Activated CD8-positive, alpha-beta memory T cell treated with anti-CD3 and anti-CD28 coated beads, Interleukin-2, amount 50 U/mL, for 1 hour (primary cell): ENCODE results near the gene SPNS2.

Experiments
- DNase-seq: peaks from one replicate; pipeline ENCODE4 v3.0.0-alpha.2; 2020; ENCODE audit errors: extremely low read depth

Gene SPNS2

GRCh38 chr17:4480929-4481898 is 17.5 kb upstream of the SPNS2 start:
- DNase-seq = no peak

- no peak for DNase-seq
Measured at GRCh38 chr17:4482338-4483011, 16.2 kb upstream of the SPNS2 start.

DNA sequence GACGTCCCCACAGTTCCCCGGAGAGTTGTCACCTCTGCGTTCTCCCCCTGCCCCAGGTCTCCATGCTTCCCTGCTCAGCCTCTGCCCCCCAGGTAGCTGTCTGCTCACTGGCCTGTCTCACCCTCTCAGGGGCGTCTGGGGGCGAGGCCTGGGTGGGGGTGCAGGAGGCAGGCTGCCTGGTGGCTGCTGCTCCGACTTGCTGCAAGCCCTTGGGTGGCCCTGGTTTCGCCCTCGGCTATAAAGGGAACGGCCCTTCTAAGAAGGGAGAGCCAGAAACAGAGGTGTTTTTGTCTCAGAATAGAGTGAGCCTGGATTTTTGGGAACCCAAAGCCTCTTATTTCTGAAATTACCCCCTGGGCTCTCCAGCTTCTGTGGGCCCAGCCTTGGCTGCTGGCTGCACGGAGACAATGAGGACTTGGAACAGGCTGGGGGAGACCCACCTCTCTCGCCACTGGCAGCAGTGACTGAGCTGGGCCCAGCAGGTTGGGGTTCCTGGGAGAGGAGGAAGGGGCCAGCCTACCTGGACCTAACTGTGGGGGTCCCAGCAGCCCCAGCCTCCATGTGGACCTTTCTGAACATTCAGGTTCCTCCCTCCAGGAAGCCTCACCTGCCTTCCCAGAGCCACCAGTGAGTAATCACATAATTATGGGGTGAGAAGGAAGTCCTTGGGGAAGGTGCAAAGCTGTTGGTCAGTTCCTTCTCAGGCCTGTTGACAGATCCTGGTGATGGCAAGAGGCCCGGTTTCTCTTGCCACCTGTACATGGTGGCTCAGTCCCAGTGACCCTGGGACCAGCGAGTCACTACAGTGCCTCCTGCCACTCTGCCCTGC is 15.5 kb upstream of the SPNS2 start:
- DNase-seq = no peak

GRCh38 chr17:4485676-4486646 is 12.7 kb upstream of the SPNS2 start:
- no peak for DNase-seq

- DNase-seq = no peak
Measured at GRCh38 chr17:4487296-4487695, 11.4 kb upstream of the SPNS2 start.

DNA sequence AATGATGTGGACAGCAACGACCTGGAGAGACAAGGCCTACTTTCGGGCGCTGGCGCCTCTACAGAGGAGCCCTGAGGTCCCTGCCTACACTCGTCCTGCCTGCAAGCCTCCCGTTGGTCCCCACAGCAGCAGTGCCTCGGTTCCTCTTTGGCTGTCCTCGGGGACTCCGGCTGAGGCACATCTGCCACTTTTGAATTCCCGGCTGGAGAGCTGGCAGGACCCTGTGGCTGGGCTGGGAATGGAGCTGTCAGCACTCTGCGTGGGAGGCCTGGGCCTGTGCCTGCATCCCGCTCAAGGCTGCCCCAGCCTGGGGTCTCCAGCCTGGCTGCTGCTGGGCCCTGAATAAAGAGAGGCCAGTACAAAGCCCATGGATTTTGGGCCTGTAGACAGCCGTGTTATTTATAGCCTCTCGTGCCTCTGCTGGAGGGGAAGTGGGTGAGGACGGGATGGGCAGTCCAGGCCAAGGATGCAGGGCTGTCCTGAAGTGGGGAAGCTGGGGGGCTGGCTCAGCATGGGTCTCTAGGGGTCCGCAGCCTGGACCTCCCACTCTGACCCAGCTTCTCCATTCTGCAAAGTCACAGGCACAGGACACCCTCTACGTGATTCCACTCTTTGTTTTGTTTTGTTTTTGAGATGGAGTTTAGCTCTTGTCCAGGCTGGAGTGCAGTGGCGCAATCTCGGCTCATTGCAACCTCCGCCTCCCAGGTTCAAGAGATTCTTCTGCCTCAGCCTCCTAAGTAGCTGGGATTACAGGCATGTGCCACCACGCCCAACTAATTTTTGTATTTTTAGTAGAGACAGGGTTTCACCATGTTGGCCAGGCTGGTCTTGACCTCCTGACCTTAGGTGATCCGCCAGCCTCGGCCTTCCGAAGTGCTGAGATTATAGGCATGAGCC is 10.6 kb upstream of the SPNS2 start:
- DNase-seq = no peak

- no peak for DNase-seq
Measured at GRCh38 chr17:4488989-4489595, 9.6 kb upstream of the SPNS2 start.

DNA sequence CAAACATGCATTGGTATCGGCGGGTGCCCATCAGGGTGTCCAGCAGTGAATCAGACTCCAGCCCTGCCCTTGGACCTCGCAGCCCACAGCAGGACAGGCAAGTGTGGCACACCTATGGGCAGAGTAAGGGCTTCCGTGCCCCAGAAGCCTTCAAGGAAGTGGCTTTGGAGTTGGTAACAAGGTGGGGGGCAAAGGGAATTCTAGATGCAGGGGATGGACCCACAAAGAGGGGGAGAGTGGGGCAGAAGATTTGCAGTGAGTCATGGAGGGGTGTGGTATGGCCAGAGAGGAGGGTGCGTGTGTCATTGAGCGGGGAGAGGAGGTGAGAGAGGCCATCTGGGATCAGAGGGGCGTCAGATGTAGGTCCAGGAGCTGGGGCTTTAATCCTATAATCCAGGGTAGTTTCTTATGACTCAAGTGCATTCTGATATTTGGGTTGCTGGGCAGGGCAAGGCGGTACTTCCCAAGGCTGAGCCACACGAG is 8.5 kb upstream of the SPNS2 start:
- no peak for DNase-seq

DNA sequence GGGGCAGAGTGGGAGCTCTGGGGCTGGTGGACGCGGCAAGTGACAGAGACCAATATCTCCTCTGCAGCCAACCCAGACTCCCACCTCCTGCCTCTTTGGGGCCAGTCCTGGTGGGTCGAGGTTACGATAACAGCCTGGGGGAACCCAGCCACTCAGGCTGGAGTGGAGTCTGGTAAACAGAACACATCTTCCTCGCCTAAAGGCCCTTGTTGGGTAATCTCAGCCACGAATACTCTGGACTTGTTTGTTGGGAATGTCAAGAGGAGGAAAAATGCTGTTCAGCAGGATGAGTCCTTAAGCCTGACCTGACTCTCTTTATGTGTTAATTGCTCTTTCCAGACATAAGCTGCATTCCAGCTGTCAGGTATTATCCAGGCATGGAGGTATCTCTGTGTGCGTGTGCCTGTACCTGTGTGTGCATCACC is 8.0 kb upstream of the SPNS2 start:
- DNase-seq = no peak

GRCh38 chr17:4492721-4493561 is 5.7 kb upstream of the SPNS2 start:
- no peak for DNase-seq

- DNase-seq = no peak
Measured at GRCh38 chr17:4497101-4497824, 1.4 kb upstream of the SPNS2 start.

DNA sequence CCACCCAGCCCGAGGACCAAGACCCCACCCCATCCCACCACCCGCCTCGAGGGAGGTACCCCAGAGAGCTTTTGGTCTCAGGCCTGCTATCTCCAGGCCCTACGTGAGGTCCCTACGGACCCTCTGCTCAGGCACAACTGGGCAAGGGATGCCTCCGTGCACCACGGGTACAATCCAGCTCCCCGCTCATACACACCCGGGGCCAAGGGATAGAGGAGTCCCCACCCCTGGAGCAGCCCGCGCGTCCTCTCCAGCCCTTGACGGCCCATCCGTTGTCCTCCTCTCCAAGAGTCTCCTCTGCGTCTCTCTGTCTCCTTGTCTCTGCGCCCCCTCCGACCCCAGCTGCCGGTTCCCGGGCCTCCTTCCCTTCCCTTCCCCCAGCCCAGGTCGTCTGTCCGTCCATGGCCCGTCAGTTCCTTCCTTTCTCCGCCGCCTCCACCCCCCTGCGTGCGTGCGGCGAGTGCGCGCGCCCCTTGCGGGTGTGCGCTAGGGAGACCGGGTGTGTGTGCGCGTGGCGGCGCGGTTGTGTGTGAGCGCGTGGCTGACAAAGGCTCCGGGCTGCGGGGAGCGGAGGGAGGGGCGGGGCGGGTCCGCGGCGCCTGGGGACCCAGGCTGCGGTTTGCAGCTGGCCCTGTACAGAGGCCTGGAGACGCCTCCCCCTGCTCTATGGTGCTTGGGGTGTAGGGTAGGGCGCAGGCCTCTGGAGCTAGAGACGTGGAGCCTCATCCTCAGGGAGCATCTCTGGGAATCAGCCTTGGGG is 930 bp downstream of the SPNS2 start:
- DNase-seq = no peak

DNA sequence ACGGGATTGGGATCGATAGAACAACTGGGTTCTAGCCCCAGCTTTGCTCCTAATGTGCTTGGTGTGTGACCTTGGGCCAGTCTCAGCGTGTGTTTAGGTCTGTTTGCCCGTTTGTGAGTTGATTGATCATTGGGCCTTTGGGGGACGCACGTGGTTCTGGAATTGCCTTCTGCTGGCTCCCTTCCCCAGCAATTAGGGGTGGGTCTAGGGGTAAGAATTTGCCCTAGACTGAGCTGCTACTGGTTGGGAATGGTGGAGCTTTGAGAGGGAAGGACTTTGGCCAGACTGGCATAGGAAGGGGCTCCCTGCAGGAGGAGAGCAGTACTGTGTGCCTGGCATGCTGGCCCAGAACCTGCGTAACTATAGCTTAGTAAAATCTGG is 1.5 kb downstream of the SPNS2 start:
- no peak for DNase-seq

GRCh38 chr17:4501295-4501949 is 2.7 kb downstream of the SPNS2 start:
- DNase-seq = no peak

GRCh38 chr17:4502466-4503154 is 3.9 kb downstream of the SPNS2 start:
- DNase-seq = no peak
